Activated effector memory CD4-positive, alpha-beta T cell treated with anti-CD3 and anti-CD28 coated beads, Interleukin-2, amount 50 U/mL, for 16 hours (primary cell): ENCODE measurements around the gene BZW1.

Experiments used
- DNase-seq: peaks from one replicate; pipeline ENCODE4 v3.0.0-alpha.2; 2020

BZW1 gene

GRCh38 chr2:200811333-200812121, at the start of gene BZW1:
Gene BZW1, plus strand, starts transcription at chr2:200811910. Its CDS starts 1,308 bp downstream, at chr2:200813218.
- peak; percentile 98 for DNase-seq

- DNase-seq = no peak
Measured at GRCh38 chr2:200762127-200762526, 49.6 kb upstream of the BZW1 start.

GRCh38 chr2:200763422-200763821, 48.3 kb upstream of the BZW1 start:
- no peak for DNase-seq

- no peak for DNase-seq
Measured at GRCh38 chr2:200765139-200765951, 46.4 kb upstream of the BZW1 start.

- no peak for DNase-seq
Measured at GRCh38 chr2:200765995-200766660, 45.6 kb upstream of the BZW1 start.

GRCh38 chr2:200767111-200767885, 44.4 kb upstream of the BZW1 start:
- no peak for DNase-seq

GRCh38 chr2:200770847-200771246, 40.9 kb upstream of the BZW1 start:
- DNase-seq = no peak

GRCh38 chr2:200772620-200773019, 39.1 kb upstream of the BZW1 start:
- no peak for DNase-seq

GRCh38 chr2:200773083-200773482, 38.6 kb upstream of the BZW1 start:
- no peak for DNase-seq

- DNase-seq = no peak
Measured at GRCh38 chr2:200774920-200775319, 36.8 kb upstream of the BZW1 start.

- no peak for DNase-seq
Measured at GRCh38 chr2:200777275-200777674, 34.4 kb upstream of the BZW1 start.

- DNase-seq = no peak
Measured at GRCh38 chr2:200778038-200778437, 33.7 kb upstream of the BZW1 start.

- no peak for DNase-seq
Measured at GRCh38 chr2:200779214-200779613, 32.5 kb upstream of the BZW1 start.

GRCh38 chr2:200781616-200782015, 30.1 kb upstream of the BZW1 start:
- DNase-seq = no peak

- no peak for DNase-seq
Measured at GRCh38 chr2:200782251-200782650, 29.5 kb upstream of the BZW1 start.

- DNase-seq = no peak
Measured at GRCh38 chr2:200784215-200784614, 27.5 kb upstream of the BZW1 start.

- no peak for DNase-seq
Measured at GRCh38 chr2:200786423-200786822, 25.3 kb upstream of the BZW1 start.

GRCh38 chr2:200786826-200787225, 24.9 kb upstream of the BZW1 start:
- DNase-seq = no peak

- DNase-seq = no peak
Measured at GRCh38 chr2:200787351-200788120, 24.2 kb upstream of the BZW1 start.

- no peak for DNase-seq
Measured at GRCh38 chr2:200788121-200788718, 23.5 kb upstream of the BZW1 start.

- no peak for DNase-seq
Measured at GRCh38 chr2:200790185-200790584, 21.5 kb upstream of the BZW1 start.

- DNase-seq = no peak
Measured at GRCh38 chr2:200791905-200792304, 19.8 kb upstream of the BZW1 start.
